Hematopoietic multipotent progenitor cell (in vitro differentiated cells): Measurements from ENCODE around the gene CACNA1S. TPM values are rescaled to one million over a fixed set of nuclear protein-coding genes. Genes with fewer than 3 reads are reported as not detected.

Experiments
- DNase-seq, 3 donors: peaks; one replicate each; pipeline ENCODE4 v3.0.0-alpha.2; 2011 to 2015; ENCODE audit warnings: low read depth in 2 of 3, low spot score in 2 of 3
- total RNA-seq: library from RNA; depleted of rRNA; stranded (reverse); fragments of >200 nt; gene quantifications from one replicate; pipeline ENCODE4 v1.2.3, GENCODE V29; 2012

The CACNA1S gene
- total RNA-seq, 1 donor, result not detected

GRCh38 chr1:201017828-201018163 lies 94.4 kb downstream of the CACNA1S start:
- no peak for DNase-seq

- DNase-seq, result no peak
Measured at GRCh38 chr1:201016943-201017827, 95.0 kb downstream of the CACNA1S start.

- DNase-seq, result no peak
Measured at GRCh38 chr1:201016211-201016651, 96.0 kb downstream of the CACNA1S start.

- peak in 1 of 3 donors; percentile 57 for DNase-seq
Measured at GRCh38 chr1:201015551-201016091, 96.6 kb downstream of the CACNA1S start.

GRCh38 chr1:201014816-201015200 lies 97.4 kb downstream of the CACNA1S start:
- DNase-seq, result no peak

GRCh38 chr1:201013991-201014815 lies 98.0 kb downstream of the CACNA1S start:
- DNase-seq, result no peak

GRCh38 chr1:201013031-201013485 lies 99.2 kb downstream of the CACNA1S start:
- DNase-seq, result peak in 1 of 3 donors; percentile 36

- no peak for DNase-seq
Measured at GRCh38 chr1:201011616-201012015, 100.6 kb downstream of the CACNA1S start.

- DNase-seq, result no peak
Measured at GRCh38 chr1:201009962-201010645, 102.1 kb downstream of the CACNA1S start.

- DNase-seq, result no peak
Measured at GRCh38 chr1:201008666-201009360, 103.4 kb downstream of the CACNA1S start.

- no peak for DNase-seq
Measured at GRCh38 chr1:201007481-201007880, 104.7 kb downstream of the CACNA1S start.

- no peak for DNase-seq
Measured at GRCh38 chr1:201006450-201006849, 105.8 kb downstream of the CACNA1S start.

- no peak for DNase-seq
Measured at GRCh38 chr1:201004732-201005131, 107.5 kb downstream of the CACNA1S start.

- no peak for DNase-seq
Measured at GRCh38 chr1:201004154-201004553, 108.1 kb downstream of the CACNA1S start.

GRCh38 chr1:201002510-201002909 lies 109.7 kb downstream of the CACNA1S start:
- no peak for DNase-seq

GRCh38 chr1:201001962-201002361 lies 110.3 kb downstream of the CACNA1S start:
- DNase-seq, result no peak

GRCh38 chr1:201000391-201000790 lies 111.8 kb downstream of the CACNA1S start:
- no peak for DNase-seq

- no peak for DNase-seq
Measured at GRCh38 chr1:200999667-201000066, 112.6 kb downstream of the CACNA1S start.

- no peak for DNase-seq
Measured at GRCh38 chr1:200998323-200998722, 113.9 kb downstream of the CACNA1S start.

- DNase-seq, result no peak
Measured at GRCh38 chr1:200992382-200993048, 119.7 kb downstream of the CACNA1S start.
